KBM-7 (cell line): ENCODE measurements around the gene RBM5.
A peak's percentile ranks its signal among the peaks of the same experiment; 100 is the strongest.

Experiments
- DNase-seq: peaks from one replicate; pipeline ENCODE4 v3.0.0-alpha.2; 2015
- in situ Hi-C: fragments of 300-500 bp; cut with MboI; formaldehyde crosslinking; loops from 2 replicates; pipeline ENCODE4 v1.14.3; 2020; ENCODE audit warnings: low sequenced_read_pairs, low pct_unique_long_range_greater_than_20kb, mixed read lengths

RBM5 gene

GRCh38 chr3:50136714-50137405, 48.1 kb downstream of the RBM5 start:
- DNase-seq = no peak
- in situ Hi-C loops = no loop called here

- DNase-seq = no peak
- in situ Hi-C loops = no loop called here
These were observed 48.8 kb downstream of the RBM5 start for GRCh38 chr3:50137531-50137930.

GRCh38 chr3:50138266-50139200, 49.8 kb downstream of the RBM5 start:
- peak; percentile 78 for DNase-seq
- in situ Hi-C loops = no loop called here

- in situ Hi-C loops = no loop called here
- no peak for DNase-seq
These were observed 50.6 kb downstream of the RBM5 start for GRCh38 chr3:50139308-50139707.

GRCh38 chr3:50139718-50140423, 51.2 kb downstream of the RBM5 start:
- in situ Hi-C loops = no loop called here
- no peak for DNase-seq

GRCh38 chr3:50140990-50141389, 52.3 kb downstream of the RBM5 start:
- in situ Hi-C loops = no loop called here
- DNase-seq = no peak

- in situ Hi-C loops = no loop called here
These were observed 57.7 kb downstream of the RBM5 start for GRCh38 chr3:50146316-50146901.

GRCh38 chr3:50147016-50147415, 58.3 kb downstream of the RBM5 start:
- DNase-seq = no peak
- in situ Hi-C loops = no loop called here

More at GRCh38 chr3:50146316-50146901, 57.7 kb downstream of the RBM5 start:
- no peak for DNase-seq

- in situ Hi-C loops = no loop called here
- no peak for DNase-seq
These were observed 58.7 kb downstream of the RBM5 start for GRCh38 chr3:50147447-50147846.

- DNase-seq = no peak
- in situ Hi-C loops = no loop called here
These were observed 59.1 kb downstream of the RBM5 start for GRCh38 chr3:50147861-50148260.

- no peak for DNase-seq
- in situ Hi-C loops = no loop called here
These were observed 61.7 kb downstream of the RBM5 start for GRCh38 chr3:50150404-50150750.

GRCh38 chr3:50150863-50151686, 62.4 kb downstream of the RBM5 start:
- in situ Hi-C loops = no loop called here
- DNase-seq = no peak

- in situ Hi-C loops = no loop called here
These were observed 63.0 kb downstream of the RBM5 start for GRCh38 chr3:50151728-50152127.

GRCh38 chr3:50153782-50154475, 65.2 kb downstream of the RBM5 start:
- in situ Hi-C loops = no loop called here

More at GRCh38 chr3:50151728-50152127, 63.0 kb downstream of the RBM5 start:
- DNase-seq = no peak

GRCh38 chr3:50154476-50154839, 65.7 kb downstream of the RBM5 start:
- in situ Hi-C loops = no loop called here
- peak; percentile 49 for DNase-seq

More at GRCh38 chr3:50153782-50154475, 65.2 kb downstream of the RBM5 start:
- no peak for DNase-seq

GRCh38 chr3:50154840-50155490, 66.2 kb downstream of the RBM5 start, which contains the start of gene SEMA3F:
Gene SEMA3F, plus strand, starts transcription at chr3:50155324. Its CDS starts 4,299 bp downstream, at chr3:50159623.
- in situ Hi-C loops = no loop called here
- DNase-seq = peak; percentile 55

- no peak for DNase-seq
- in situ Hi-C loops = no loop called here
These were observed 66.8 kb downstream of the RBM5 start for GRCh38 chr3:50155491-50155878.

- in situ Hi-C loops = no loop called here
These were observed 67.2 kb downstream of the RBM5 start for GRCh38 chr3:50155891-50156290.

More at GRCh38 chr3:50155891-50156290, 67.2 kb downstream of the RBM5 start:
- DNase-seq = no peak
